HG03066 (cell line): ENCODE data around the gene ADAM22.
"Not testable (repeated sequence)": the region's sequence is repeated elsewhere in the genome, so short reads cannot be mapped to it uniquely, and the experiment has no call there.

Experiments used
- ATAC-seq: cut with Tn5 transposase; IDR thresholded peaks from one replicate; pipeline ENCODE4 v1.9.1; 2021; ENCODE audit warnings: low read depth; ENCODE audit not compliant: unreplicated experiment

ADAM22 gene

GRCh38 chr7:88153378-88153777 lies 219.3 kb downstream of the ADAM22 start:
- no peak for ATAC-seq

DNA sequence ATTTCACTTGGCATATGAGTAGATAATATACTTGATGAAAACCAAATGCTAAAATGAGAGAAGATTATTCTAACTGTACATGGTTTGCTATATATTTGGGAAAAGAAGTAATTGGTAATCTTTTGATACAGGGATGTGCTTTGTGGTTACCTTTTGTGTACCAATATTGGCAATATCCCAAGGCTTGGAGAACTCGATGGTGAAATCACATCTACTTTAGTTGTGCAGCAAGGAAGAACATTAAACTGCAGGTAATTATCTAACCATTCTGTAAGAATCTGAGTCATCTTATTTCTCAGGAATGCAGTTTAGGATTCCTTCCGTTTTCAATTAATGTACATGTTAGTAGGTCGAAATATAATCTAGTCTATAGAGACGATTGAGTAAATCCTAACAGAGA lies 221.7 kb downstream of the ADAM22 start:
- no peak for ATAC-seq

- no peak for ATAC-seq
Observed at GRCh38 chr7:88156356-88156755, 222.3 kb downstream of the ADAM22 start.

DNA sequence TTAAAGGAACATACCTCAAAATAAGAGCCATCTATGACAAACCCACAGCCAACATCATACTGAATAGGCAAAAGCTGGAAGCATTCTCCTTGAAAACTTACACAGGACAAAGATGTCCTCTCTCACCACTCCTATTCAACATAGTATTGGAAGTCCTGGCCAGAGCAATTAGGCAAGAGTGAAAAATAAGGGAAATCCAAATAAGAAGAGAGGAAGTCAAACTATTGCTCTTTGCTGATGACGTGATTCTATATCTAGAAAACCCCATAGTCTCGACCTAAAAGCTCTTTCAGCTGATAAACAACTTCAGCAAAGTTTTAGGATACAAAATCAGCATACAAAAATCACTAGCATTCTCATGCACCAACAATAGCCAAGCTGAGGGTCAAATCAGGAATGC lies 225.7 kb downstream of the ADAM22 start:
- not testable (repeated sequence) for ATAC-seq

DNA sequence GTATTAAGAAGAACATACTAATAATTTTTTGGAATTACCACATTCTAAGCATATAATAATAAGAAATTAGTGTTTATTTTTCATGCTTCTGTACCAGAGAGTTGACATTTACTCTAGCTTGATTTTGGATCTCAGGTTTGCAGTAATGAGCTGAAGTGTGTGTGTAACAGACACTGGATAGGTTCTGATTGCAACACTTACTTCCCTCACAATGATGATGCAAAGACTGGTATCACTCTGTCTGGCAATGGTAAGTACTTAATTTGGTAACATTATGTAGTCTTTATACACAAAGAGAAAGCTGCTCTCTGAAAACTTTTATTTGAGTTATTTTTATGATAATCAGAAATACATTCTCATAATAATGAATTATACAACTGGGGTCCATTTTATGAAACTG lies 231.6 kb downstream of the ADAM22 start:
- no peak for ATAC-seq

DNA sequence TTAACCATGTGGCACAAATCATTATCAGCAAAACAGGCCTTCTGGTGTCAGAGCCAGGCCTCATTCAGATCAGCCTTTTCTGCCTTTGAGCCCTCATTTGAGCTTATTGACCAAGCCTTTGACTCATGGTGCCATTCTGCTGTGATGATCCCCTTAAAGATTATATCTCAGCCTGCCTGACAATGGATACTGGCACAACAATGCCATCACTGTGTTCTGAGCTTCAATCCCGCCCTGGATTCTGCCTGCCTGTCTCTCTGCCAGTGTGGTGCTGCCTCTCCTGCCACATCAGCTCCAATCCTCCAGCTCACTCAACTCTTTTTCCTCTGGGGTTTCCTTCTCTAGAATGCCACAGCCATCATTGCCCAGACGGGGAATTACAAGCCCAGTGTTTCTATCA lies 233.2 kb downstream of the ADAM22 start:
- ATAC-seq, result no peak

GRCh38 chr7:88167721-88168120 lies 233.7 kb downstream of the ADAM22 start:
- ATAC-seq, result no peak

DNA sequence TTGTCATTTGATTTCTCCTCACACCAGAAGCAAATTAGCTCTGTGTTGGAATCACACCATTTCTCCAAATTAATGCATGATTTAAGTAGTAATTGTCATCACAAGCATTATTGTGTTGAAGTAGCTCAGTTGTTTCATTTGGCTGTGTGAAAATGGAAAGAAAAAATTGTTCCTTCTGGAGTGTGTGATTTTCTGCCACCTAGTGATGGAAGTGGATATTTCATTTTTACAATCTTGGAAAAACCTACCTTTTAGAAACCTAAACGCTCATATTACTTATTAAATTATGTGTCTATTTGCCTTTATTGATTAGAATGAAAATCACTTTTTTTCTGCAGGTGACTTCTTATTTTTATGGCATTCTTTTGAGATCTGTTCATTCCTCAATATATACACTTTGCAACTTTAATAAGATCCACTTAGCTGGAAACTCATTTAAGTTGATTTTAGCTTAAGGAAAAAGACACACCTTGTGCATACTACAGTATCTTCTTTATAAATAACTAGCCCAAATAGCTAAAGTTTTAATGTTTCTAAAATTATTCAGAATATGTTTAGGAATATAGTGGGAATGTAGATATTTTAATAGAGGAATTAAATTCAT lies 235.8 kb downstream of the ADAM22 start:
- peak; percentile 61 for ATAC-seq

GRCh38 chr7:88172842-88173241 lies 238.8 kb downstream of the ADAM22 start:
- no peak for ATAC-seq

GRCh38 chr7:88176190-88176589 lies 242.1 kb downstream of the ADAM22 start:
- ATAC-seq, result no peak

GRCh38 chr7:88183051-88183450 lies 249.0 kb downstream of the ADAM22 start:
- ATAC-seq, result no peak

DNA sequence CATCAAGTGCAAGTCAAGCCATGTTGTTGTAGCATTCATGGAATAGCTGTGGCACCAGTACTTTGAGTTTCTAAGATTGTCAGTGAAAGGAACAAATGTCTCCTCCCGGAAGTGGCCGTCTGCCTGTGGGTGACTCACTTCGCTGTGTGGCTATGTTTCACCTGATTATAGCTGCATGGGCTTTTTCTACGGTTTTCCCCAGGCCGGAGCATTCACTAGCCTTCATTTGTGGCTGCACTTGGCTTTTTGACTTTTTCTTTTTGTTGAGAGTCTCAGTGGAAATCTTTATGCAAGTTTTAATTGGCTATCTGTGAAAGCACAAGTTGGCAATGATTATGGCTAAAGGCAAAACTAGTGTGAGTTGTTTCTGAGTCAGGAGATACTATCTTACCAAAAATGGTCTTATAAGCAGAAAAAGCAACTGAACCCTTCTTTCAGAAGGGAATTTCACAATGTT lies 250.8 kb downstream of the ADAM22 start:
- ATAC-seq, result no peak

DNA sequence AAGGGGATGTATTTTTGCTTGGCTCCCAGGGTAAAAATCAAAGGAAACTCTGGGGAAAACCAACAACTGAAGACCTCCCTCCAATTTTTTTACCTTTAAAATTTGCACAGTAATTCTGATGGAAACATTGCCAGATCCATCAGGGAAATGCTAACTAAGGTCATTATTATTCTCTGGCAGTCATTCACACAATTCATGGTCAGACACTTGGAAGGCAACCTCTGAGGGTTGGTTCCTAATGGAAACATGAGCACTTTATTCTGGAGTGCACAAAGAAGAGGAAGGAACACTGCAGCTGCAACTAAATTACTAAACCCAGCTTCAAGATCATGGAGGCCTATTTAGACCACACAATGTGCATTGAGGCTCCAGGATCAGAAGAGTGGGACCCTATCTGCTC lies 251.6 kb downstream of the ADAM22 start:
- ATAC-seq, result no peak

- ATAC-seq, result no peak
Observed at GRCh38 chr7:88191911-88192310, 257.9 kb downstream of the ADAM22 start.

GRCh38 chr7:88200261-88200660 lies 266.2 kb downstream of the ADAM22 start:
- no peak for ATAC-seq

GRCh38 chr7:88200789-88201188 lies 266.7 kb downstream of the ADAM22 start:
- ATAC-seq, result no peak

GRCh38 chr7:88201305-88201704 lies 267.3 kb downstream of the ADAM22 start:
- no peak for ATAC-seq

DNA sequence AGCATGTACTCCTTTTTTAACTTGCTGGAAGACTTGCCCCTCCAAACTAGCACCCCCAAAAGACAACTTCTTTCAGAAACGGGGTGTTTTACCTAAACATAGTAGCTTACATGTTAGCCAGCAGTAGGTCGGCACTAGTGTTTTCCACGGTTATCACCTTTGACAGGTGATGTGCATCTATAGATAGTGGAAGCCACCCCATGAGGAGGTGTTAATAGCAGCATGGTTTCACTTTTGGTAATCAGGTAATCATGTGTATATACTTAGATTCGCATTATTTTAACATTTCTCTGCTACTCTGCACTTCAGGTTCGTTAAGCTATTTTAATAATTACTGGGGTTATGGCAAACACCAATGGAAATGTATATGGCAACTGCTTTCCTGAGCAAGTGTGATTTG lies 268.2 kb downstream of the ADAM22 start:
- ATAC-seq, result peak; percentile 55

GRCh38 chr7:88202799-88203198 lies 268.7 kb downstream of the ADAM22 start:
- ATAC-seq, result no peak

- no peak for ATAC-seq
Observed at GRCh38 chr7:88203401-88203800, 269.4 kb downstream of the ADAM22 start.

DNA sequence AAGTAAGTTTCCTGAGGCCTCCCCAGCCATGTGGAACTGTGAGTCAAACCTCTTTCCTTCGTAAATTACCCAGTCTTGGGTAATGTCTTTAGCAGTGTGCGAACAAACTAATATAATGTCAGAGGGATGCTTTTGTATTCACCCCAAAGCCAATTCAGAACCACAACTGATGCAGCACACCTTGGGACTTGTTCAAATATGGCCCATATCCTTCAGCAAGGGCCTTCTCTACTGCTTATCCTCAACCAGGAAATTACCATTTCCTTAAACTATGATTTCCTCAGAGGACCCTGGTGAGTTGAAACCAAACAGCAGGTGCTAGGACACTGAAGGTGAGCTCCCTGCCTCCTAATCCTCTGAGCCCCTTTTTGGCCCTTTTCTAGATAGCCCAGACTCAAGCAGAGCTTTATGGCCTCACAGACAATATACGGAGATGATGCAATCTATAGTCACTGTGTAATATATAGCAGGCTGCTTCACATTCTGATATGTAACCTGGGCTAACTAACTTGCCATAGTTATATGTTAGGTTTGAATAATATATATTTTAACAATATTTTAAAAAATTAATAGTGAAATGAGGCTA lies 270.6 kb downstream of the ADAM22 start:
- ATAC-seq, result no peak

- no peak for ATAC-seq
Observed at GRCh38 chr7:88205179-88205578, 271.1 kb downstream of the ADAM22 start.

- ATAC-seq, result no peak
Observed at GRCh38 chr7:88206254-88206653, 272.2 kb downstream of the ADAM22 start.
